HG03575 (cell line): ENCODE data around the gene F11R.
"Not testable (repeated sequence)": the region's sequence is repeated elsewhere in the genome, so short reads cannot be mapped to it uniquely, and the experiment has no call there.

Experiments
- ATAC-seq: cut with Tn5 transposase; IDR thresholded peaks from one replicate; pipeline ENCODE4 v1.9.1; 2021; ENCODE audit not compliant: unreplicated experiment, insufficient number of reproducible peaks, low FRiP score; ENCODE audit errors: extremely low read depth

The F11R gene

GRCh38 chr1:161017756-161018630, 3.0 kb downstream of the F11R start:
- no peak for ATAC-seq

DNA sequence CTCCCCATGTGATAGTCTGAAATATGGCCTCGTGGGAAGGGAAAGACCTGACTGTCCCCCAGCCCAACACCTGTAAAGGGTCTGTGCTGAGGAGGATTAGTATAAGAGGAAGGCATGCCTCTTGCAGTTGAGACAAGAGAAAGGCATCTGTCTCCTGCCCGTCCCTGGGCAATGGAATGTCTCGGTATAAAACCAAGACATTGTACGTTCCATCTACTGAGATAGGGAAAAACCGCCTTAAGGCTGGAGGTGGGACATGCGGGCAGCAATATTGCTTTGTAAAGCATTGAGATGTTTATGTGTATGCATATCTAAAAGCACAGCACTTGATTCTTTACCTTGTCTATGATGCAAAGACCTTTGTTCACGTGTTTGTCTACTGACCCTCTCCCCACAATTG, 3.8 kb downstream of the F11R start:
- not testable (repeated sequence) for ATAC-seq

DNA sequence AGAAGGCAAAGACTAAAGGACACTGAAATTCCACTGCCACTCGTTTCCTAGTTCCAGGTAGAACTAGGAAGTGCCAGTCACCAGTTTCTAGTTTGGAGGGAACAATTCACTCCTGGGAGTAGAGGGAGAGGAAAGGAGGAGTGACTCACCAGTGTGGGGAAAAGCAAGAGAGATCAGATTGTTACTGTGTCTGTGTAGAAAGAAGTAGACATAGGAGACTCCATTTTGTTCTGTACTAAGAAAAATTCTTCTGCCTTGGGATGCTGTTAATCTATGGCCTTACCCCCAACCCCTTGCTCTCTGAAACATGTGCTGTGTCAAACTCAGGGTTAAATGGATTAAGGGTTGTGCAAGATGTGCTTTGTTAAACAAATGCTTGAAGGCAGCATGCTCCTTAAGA, 4.3 kb downstream of the F11R start:
- not testable (repeated sequence) for ATAC-seq

DNA sequence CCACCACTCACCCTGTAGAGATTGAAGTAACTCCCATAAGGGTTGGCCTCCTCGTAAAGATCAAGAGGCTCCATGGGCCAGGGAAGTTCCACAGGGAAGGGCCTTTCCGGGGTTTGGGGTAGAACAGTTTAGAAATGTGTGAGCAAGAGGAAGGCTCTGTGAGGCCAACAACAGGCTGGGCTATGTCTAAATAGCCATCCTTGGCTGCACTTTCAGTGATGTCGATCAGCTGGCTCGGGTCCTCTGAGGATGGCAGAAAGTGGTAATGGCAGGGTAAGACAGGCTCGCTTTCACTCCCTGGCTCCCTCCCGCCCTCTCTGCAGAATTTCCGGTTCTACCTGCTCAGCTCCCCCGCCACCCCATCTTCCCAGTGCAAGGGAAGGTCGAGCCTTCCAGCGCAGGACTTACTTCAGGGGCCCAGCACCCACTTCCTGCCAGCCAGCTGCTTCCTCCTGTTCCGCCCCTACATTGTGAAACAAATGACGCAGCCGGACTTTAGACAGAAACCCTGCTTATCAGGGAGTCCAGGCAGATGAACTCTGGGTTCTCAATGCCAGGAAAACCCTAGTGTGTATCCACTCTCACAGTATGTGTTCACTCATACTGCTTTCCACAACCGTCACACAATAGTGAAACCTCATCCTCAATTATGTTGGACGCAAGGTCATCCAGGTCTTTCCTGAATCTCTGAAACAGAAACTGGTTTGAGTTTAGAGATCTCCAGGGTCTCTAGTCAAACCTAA, 7.3 kb downstream of the F11R start:
- ATAC-seq: peak; percentile 27

DNA sequence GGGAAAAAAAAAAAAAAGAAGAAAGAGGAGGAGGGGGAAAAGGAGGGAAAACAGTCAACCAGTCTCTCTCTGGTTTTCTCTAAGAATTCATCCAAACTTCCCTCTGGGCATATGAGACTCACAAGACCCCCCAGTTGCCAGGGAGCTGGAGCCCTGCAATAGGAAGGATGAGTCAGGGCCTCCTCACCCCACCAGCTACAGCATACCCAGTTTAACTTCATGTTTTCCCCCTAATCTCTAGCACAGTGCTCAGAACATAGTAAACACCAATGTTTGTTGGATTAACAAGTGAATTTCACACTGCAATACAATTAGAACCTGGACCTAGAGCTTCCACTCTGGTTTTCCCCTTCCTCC, 7.8 kb downstream of the F11R start:
- no peak for ATAC-seq

GRCh38 chr1:161012420-161012819, 8.5 kb downstream of the F11R start:
- no peak for ATAC-seq

DNA sequence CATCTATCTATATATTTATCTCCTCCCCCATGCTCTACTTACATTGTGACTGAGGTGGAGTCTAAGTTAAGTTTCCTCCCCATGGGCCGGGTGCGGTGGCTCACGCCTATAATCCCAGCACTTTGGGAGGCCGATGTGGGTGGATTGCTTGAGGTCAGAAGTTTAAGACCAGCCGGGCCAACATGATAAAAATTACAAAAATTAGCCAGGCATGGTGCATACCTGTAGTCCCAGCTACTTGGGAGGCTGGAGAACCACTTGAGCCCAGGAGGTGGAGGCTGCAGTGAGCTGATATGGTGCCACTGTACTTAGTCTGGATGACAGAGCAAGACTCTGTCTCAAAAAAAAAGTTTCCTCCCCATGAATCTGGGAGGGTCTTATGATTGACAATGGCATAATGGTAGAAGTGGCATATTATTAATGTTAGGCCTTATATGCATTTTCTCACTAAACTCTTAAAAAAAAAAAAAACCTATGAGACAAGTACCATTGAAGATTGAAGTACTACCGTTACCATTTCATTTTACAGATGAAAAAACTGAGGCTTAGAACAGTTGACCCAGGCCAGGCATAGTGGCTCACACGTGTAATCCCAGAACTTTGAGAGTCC, 11.2 kb downstream of the F11R start:
- no peak for ATAC-seq

- no peak for ATAC-seq
Measured at GRCh38 chr1:161008869-161009510, 12.0 kb downstream of the F11R start.

- ATAC-seq: no peak
Measured at GRCh38 chr1:161007369-161007768, 13.6 kb downstream of the F11R start.

DNA sequence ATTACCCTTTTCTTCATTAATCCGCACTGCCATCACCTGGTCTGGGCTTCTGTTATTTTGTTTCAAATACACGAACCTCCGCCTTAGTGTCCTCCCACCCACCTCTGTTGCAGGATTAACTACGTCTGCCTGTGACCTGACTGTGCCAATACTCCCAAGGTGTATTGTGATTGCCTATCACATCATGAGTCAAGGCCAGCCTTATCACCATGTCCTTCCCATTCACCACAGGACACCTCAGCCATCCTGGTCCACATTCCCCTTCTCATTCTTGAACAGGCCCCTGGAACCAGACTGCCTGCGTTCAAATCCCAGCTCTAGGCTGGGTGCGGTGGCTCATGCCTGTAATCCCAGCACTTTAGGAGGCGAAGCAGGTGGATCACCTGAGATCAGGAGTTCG, 14.4 kb downstream of the F11R start:
- ATAC-seq: no peak

GRCh38 chr1:161001525-161001924, 19.4 kb downstream of the F11R start:
- ATAC-seq: no peak

GRCh38 chr1:161000736-161001480, 20.0 kb downstream of the F11R start:
- ATAC-seq: no peak

- no peak for ATAC-seq
Measured at GRCh38 chr1:160999376-160999775, 21.6 kb downstream of the F11R start.

DNA sequence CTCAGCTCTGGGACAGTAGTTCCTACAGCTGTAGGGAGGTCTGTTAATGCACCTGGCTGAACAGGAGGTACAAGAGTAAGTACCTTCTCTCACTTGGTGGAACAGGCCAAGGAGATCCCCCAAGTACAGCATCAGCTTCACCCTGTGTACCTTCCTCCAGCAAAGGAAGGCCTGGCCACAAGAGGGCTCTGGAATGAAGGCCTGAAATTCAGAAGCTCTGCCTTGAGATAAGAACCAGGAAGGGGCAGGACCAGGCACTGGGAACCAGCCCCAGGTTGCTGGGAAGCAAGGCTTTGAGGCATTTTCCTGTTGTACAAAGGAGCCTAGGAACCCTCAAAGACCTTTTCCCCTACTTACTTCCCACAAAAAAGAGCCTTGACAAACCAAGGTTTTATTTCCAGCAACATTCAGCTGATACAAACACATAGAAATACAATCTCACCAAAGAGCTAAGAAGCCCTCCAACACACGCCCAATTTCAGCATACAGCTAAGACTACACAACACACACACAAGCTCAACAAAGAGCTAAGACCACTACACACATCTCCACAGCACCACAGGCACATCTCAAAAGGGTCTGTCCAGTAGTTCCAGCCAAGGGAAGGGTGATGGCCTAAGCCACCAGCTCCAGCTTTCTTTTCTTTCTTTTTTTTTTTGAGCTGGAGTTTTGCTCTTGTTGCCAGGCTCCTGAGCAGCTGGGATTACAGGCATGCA, 23.5 kb downstream of the F11R start:
- ATAC-seq: no peak

DNA sequence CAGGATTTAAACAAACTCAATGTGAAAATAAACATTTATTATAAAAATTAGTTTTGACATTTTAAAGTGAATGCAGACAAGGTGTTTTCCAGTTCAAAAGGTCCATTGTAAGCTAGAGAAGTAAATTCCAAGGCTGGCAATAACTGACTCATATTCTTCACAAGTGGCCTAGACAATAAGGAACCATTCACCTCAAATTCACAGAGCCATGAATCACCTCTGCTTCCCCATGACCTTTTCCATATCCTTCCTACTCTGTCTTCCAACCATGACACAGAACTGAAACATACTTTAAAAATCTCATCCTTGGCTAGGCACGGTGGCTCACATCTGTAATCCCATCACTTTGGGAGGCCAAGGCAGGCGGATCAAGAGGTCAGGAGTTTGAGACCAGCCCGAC, 24.8 kb downstream of the F11R start:
- no peak for ATAC-seq

DNA sequence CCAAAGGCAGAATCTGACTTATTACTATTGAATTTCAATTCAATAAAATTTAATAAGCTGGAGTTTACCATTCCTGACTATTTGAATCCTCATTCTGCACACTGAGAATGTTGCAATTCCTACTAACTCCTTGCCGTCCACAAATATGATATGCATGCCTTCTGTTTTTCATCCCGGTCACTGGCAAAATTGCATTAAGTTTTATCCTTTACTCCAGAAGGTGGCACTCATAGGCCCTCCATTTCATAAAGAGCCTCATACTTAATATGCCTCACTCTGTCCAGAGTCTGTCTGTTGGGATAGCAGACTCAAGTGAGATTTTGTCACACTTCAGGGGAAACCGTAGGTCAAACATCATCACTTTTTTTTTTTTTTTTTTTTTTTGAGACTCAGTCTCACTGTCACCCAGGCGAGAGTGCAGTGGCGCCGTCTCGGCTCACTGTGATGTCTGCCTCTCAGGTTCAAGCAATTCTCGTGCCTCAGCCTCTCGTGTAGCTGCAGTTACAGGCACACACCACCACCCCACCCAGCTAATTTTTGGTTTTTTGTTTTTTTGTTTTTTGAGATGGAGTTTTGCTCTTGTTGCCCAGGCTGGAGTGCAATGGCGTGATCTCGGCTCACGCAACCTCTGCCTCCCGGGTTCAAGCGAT, 27.3 kb downstream of the F11R start:
- ATAC-seq: no peak

DNA sequence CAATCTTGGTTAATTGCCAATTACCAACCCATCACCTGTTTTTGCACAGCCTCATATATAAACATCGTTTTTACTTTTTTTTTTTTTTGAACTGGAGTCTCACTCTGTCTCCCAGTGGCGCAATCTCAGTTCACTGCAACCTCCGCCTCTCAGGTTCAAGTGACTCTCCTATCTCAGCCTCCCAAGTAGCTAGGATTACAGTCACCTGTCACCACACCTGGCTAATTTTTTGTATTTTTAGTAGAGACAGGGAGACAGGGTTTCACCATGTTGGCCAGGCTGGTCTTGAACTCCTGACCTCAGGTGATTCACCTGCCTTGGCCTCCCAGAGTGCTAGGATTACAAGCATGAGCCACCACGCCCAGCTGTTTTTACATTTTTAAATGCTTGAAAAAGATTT, 28.9 kb downstream of the F11R start:
- not testable (repeated sequence) for ATAC-seq
